MG63 (cell line): Measurements from ENCODE around the gene KLHL40. TPM values are rescaled to one million over a fixed set of nuclear protein-coding genes. Genes with fewer than 3 reads are reported as not detected.

Experiments used
- DNase-seq: peaks from one replicate; pipeline ENCODE4 v3.0.0-alpha.2; 2020
- H3K27me3 ChIP-seq: fragments of 250-450 bp; sonication (Bioruptor Pico); 2 replicates; pipeline ENCODE4 v1.5.1; 2020; ENCODE audit warnings: mild to moderate bottlenecking, moderate library complexity
- H3K36me3 ChIP-seq: fragments of 250-450 bp; sonication (Bioruptor Pico); 2 replicates; pipeline ENCODE4 v1.5.1; 2020; ENCODE audit warnings: mild to moderate bottlenecking, moderate library complexity
- H3K4me3 ChIP-seq: fragments of 250-450 bp; sonication (Bioruptor Pico); 2 replicates; pipeline ENCODE4 v1.5.1; 2020; ENCODE audit warnings: mild to moderate bottlenecking, moderate library complexity
- H3K9me3 ChIP-seq: fragments of 250-450 bp; sonication (Bioruptor Pico); 2 replicates; pipeline ENCODE4 v1.5.1; 2020; ENCODE audit warnings: mild to moderate bottlenecking, moderate library complexity
- total RNA-seq: library from RNA; depleted of rRNA; stranded (reverse); fragments of >200 nt; shearing (Covaris generic); gene quantifications from 2 replicates; pipeline ENCODE4 v1.2.3, GENCODE V29; 2014; ENCODE audit warnings: low replicate concordance

Gene KLHL40
- total RNA-seq, 1 experiment from 2014 or later = not detected

DNA sequence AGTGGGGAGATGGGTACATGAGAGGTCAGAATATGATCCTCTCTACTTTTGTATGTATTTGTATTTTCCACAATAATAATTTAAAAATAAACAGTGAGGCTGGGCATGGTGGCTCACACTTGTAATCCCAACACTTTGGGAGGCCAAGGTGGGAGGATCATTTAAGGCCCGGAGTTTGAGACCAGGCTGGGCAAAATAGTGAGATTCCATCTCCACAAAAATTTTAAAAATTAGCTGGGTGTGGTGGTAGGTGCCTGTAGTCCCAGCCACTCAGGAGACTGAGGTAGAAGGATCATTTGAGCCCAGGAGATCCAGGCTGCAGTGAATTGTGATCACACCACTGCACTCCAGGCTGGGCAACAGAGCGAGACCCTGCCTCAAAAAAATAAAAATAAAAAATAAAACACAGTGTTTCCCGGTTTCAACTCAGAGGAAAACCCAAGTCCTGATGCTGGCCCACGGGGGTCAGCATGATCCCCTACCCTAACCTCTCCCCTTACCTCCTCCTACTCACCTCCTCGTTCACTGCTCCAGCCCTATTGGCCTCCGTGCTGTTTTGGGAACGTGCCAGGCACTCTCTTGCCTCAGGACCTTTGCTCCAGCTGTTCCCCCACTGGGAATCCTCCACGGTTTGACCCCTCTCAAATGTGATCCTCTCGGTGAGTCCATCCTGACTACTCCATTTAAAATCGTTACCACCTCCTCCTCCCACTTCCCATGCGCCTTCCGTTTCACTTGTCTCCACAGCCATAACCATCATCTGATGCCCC, 2.9 kb upstream of the KLHL40 start:
- DNase-seq = no peak
- no peaks in the 10 kb centered on the region for H3K36me3 ChIP-seq

DNA sequence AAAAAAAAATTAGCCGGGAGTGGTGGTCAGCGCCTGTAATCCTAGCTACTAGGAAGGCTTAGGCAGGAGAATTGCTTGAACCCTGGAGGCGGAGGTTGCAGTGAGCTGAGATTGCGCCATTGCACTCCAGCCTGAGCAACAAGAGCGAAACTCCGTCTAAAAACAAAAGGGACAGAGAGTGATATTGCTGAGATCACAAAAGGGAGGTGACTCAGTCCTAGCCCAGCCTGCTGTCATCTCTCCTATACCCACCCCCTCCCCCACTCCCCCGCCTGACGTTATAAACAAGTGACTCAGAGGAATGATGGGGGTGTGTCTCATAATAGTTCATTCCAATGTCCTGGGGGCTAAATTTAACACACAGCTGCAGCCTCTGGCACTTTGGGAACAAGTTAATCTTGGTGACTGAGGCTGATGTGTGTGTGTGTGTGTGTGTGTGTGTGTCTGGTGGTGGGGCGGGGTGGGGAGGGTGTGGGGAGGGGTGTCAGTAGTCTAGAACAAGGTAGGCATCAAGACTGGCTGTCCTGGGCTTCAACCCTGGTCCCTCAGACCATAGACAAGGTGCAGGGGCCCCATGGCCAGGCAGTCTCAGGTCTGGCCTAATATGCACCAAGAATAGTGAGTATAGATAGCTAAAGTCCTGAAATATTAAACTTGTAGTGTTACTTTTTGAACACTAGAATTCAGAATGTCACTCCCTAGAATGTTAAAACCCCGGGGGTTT, 1.3 kb upstream of the KLHL40 start:
- H3K27me3 ChIP-seq = no peaks in the 10 kb centered on the region
- H3K36me3 ChIP-seq = no peaks in the 10 kb centered on the region
- peak; percentile 74 for DNase-seq
- no peaks in the 10 kb centered on the region for H3K9me3 ChIP-seq
- H3K4me3 ChIP-seq = no peak overlapping the region

More for the DNA sequence above, 2.9 kb upstream of the KLHL40 start:
- Histone ChIP-seq H3K9me3 (no peaks in the 10 kb centered on the region), H3K27me3 (no peaks in the 10 kb centered on the region), H3K4me3 (no peak overlapping the region)

DNA sequence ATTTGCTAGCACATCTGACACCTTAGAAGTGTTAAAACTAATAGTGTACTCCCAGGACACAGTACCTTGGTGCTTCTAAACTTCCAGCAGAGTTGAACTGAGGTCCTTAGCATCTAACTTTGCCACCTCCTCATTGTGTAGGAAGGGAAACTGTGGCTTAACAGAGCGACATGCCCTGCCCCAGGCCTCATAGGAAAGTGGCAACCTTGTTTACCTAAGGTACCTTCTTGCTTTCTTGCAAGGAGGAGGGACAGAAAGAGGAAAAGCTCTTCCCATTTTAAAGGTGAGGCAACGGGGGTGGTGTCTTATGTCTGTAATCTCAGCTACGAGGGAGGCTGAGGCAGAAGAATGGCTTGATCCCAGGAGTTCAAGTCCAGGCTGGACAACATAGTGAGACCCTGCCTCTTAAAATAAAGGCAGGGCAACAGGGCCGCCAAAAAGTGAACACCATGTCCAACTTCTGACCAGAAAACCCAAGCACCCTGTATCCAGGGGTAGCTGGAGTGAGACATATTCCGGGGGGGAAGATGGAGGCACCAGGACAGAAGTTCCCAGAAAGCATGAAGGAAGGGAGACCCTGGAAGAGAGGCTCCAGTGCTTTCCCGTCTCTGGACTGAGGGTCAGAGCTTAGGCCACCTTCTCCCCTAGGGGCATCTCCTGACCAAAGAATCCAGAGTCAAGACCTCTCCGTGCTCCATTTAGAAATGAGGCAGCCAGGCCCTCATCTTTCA, 540 bp upstream of the KLHL40 start:
- Histone ChIP-seq H3K4me3 (no peak overlapping the region), H3K9me3 (no peaks in the 10 kb centered on the region), H3K27me3 (no peaks in the 10 kb centered on the region), H3K36me3 (no peaks in the 10 kb centered on the region)
- DNase-seq = no peak

GRCh38 chr3:42685891-42686820, 819 bp downstream of the KLHL40 start:
- H3K9me3 ChIP-seq = no peaks in the 10 kb centered on the region
- H3K27me3 ChIP-seq = no peaks in the 10 kb centered on the region
- H3K4me3 ChIP-seq = no peak overlapping the region
- no peak for DNase-seq
- H3K36me3 ChIP-seq = no peaks in the 10 kb centered on the region

GRCh38 chr3:42686832-42687650, 1.7 kb downstream of the KLHL40 start:
- Histone ChIP-seq H3K36me3 (no peaks in the 10 kb centered on the region), H3K9me3 (no peaks in the 10 kb centered on the region), H3K4me3 (no peak overlapping the region), H3K27me3 (no peaks in the 10 kb centered on the region)
- no peak for DNase-seq

DNA sequence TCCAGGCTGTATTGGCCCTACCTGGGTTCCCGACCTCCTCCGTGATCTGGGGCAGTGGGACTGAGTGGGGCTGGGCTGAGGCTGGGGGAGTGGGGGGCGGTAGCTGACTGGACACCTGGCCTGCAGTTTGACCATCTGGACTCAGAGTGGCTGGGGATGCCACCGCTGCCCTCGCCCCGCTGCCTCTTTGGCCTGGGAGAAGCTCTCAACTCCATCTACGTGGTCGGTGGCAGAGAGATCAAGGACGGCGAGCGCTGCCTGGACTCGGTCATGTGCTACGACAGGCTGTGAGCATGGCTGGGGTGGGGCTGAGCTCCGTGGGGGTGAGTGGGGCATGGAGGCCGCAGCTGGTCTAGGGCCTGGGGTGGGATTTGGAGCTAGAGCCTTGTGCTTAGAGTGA, 2.7 kb downstream of the KLHL40 start:
- H3K36me3 ChIP-seq = no peaks in the 10 kb centered on the region
- no peaks in the 10 kb centered on the region for H3K27me3 ChIP-seq
- DNase-seq = no peak
- no peaks in the 10 kb centered on the region for H3K9me3 ChIP-seq
- H3K4me3 ChIP-seq = no peak overlapping the region

- H3K36me3 ChIP-seq = no peaks in the 10 kb centered on the region
- H3K9me3 ChIP-seq = no peaks in the 10 kb centered on the region
- H3K4me3 ChIP-seq = no peak overlapping the region
- no peak for DNase-seq
- no peaks in the 10 kb centered on the region for H3K27me3 ChIP-seq
These were observed 3.4 kb downstream of the KLHL40 start for GRCh38 chr3:42688487-42689420.

DNA sequence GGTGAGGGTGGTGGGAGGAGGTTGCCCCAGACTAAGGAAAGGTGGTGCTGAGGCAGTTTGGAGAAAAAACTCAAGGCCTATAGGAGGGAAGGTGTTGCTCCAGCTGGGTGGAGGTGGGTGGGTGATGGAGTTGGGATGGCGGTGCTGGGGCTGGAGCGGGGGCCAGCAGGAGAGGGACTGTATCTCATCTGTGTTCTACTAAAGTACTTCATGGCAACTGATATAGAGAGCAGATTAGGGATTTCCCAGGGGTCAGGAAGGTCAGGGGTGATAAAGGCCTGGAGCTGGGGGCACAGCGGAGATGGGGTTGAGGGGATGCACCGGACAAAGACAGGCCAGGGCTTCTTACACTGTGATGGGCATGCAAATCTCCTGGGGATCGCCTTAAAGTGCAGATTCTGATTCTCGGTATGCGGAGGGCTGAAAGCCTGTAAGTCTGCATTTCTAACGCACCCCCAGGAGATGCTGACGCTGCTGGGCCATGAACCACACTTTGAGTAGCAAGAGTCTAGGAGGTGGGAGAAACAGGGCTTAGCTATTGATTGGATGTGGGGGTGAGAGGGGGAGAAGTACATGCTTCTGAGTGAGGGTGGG, 4.2 kb downstream of the KLHL40 start:
- Histone ChIP-seq H3K36me3 (no peaks in the 10 kb centered on the region), H3K27me3 (no peaks in the 10 kb centered on the region), H3K4me3 (no peak overlapping the region), H3K9me3 (no peaks in the 10 kb centered on the region)
- no peak for DNase-seq

DNA sequence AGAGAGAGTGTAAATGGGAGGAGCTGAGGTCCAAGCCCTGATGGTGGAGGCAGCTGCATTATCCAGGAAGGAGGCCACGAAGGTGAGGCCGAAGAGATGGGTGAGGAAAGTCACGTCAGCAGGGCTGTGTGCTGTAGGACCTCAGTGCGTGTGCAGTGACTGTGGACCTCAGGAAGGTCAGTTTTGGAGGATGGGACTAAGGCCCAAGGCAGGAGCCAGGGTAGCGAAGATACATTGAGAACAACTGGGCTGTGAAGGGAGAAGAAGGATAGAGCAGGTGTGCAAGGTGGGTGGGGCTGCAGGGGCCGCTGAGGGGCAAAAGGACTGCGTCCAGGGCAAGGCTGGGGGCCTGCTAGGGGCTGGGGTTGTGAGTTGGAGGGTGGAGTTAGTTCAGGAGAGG, 4.9 kb downstream of the KLHL40 start:
- Histone ChIP-seq H3K9me3 (no peaks in the 10 kb centered on the region), H3K27me3 (no peaks in the 10 kb centered on the region), H3K36me3 (no peaks in the 10 kb centered on the region), H3K4me3 (no peak overlapping the region)
- DNase-seq = no peak

DNA sequence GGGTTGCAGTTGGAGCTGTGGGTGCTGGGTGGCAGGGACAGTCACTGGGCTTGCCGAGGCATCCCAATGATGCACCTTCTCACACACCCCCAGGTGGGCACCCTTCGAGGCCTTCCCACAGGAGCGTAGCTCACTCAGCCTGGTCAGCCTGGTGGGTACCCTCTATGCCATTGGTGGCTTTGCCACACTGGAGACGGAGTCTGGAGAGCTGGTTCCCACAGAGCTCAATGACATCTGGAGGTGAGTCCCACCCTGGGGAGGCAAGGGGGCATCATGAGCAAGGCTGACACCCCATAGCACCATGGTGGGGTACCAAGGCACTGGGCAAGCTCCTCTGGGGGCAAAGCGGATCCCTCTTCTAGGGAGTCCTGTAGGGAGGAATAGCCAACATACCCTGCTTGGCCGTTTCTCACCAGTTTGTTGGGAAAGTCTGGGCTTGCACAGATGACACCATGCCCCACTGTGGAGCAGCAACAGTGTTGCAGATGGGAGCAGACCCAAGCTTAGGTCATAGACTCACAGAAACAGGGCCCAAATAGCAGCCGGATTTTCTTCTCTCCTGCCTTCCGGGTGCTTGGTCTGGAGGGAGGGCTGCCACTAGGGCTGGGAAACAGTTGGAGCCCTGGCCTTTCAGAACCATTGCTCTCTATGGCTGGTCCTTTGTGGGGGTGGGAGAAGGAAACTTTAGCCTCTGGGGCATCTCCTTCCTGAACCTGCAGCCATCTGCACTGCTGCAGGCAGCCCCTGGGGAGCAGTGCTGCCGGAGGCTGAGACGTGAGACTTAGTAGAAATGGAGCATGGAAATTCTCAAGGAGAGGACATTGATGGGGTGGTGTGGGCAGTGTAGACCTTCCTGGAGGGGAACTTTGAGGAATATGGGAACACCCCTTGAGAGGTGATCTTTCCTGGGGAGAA, 5.7 kb downstream of the KLHL40 start:
- no peak for DNase-seq
- H3K36me3 ChIP-seq = no peaks in the 10 kb centered on the region
- H3K27me3 ChIP-seq = no peaks in the 10 kb centered on the region
- no peak overlapping the region for H3K4me3 ChIP-seq
- H3K9me3 ChIP-seq = no peaks in the 10 kb centered on the region

DNA sequence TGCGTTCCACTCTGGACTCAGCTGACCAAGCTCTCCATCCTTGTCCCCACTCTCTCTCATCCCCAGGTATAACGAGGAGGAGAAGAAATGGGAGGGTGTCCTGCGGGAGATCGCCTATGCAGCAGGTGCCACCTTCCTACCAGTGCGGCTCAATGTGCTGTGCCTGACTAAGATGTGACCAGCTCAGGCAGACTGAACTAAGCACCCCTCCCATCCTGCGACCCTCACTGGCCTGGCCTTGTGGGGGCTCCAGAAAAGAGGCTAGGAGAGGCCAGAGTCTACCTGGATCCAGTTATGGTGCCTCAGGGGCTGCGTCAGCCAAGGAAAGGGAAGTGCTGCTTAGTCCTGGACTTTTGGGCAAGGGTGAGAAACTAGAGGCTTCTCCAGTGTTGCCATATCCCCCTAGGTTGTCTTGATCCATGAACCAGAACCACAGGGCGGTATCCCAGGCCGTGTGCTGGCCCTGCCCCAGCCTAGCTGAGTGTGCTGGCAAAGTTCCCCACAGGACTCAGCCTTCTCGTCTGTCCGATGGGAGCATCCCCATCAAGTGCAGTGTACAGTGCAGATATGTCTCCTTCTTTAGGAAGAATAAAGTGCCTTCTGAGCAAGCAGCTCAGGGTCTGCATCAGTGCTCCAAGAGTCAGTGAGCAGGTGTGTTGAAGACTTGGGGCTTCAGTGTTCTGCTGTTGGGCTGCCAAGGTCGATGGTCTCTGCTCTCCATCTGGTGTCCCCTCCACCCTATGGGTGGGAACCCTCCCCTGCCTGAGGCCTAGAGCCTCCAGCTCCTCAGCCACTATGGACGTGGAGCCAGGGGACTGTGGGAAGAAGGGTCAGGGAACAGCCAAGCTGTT, 6.7 kb downstream of the KLHL40 start:
- no peak overlapping the region for H3K4me3 ChIP-seq
- H3K36me3 ChIP-seq = no peaks in the 10 kb centered on the region
- DNase-seq = no peak
- H3K9me3 ChIP-seq = no peaks in the 10 kb centered on the region
- H3K27me3 ChIP-seq = no peaks in the 10 kb centered on the region

- Histone ChIP-seq H3K36me3 (no peaks in the 10 kb centered on the region), H3K27me3 (no peaks in the 10 kb centered on the region), H3K9me3 (no peaks in the 10 kb centered on the region), H3K4me3 (no peak overlapping the region)
- no peak for DNase-seq
These were observed 7.6 kb downstream of the KLHL40 start for GRCh38 chr3:42692667-42693529.
